ENCODE data around the gene UGT1A3.
"Not testable (repeated sequence)": the region's sequence is repeated elsewhere in the genome, so short reads cannot be mapped to it uniquely, and the experiment has no call there.

The UGT1A3 gene

DNA sequence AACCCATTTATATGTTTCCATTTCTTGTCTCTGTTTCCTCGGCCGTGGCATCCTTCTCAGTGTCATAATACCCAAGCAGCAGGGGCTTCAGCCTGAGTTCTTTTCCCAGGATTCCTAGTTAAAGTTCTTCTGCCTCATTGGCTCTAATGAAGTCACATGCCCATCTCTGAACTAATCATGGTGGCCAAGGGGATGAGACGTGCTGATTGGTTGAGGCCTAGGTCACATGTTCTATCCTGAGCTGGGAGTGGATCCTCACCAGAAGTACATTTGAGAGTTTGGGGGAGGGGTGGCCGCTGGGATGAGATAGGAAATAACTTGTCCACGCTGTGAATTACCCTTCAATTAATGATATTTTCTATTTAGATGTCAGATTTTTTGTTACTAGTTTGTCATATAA, 19.9 kb upstream of the UGT1A3 start:
- no peak for DNase-seq

DNA sequence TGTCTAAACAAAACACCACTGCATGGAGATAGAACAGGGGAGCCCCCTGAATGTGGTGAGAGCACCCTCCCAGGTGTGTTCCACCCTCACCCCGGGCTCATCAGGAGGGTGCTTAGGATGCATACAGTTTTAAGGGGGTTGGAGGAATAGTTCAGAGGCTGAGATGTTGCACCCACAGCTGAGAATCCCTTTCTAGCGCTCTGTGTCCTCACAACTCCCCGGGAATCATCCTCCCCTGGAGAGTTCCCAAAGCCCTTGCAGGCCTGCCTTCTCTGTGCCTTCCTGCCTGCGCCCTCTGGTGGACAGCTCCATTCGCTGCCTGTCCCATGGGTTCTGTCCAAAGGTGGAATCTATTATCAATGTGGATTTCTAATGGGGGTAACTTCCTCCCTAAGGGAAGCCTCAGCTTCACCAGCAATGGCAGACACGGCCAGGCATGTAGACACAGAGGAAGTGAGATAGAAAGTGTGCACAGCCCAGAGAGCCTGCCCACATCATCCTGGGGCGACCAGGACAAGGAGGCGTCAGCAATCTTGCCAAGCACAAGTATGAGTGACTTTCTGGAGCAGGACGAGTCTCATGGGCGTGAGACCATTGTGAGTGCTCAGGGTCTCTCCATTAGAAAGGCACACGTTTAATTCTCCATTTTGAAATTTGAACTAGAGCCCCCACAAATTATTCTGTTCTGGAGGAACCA, 17.4 kb upstream of the UGT1A3 start:
- peak; percentile 56 for DNase-seq

DNA sequence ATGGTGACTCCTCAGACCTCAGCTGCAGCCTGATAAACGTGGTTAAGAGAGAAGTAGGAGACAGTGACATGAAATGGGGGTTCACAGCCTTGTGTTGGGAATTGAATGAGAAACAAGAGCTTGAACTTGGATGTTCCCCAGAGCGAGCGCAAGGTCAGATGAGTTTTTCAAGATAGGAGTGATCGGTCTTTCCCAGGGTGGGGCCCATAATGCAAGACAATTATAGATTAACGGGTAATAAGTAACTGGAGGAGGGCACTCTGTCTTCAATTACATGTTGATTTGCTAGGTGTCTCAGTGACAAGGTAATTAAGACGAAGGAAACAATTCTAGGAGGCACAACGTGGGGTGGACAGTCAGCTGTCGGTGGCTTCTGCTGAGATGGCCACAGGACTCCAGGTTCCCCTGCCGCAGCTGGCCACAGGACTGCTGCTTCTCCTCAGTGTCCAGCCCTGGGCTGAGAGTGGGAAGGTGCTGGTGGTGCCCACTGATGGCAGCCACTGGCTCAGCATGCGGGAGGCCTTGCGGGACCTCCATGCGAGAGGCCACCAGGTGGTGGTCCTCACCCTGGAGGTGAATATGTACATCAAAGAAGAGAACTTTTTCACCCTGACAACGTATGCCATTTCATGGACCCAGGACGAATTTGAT, 16.1 kb upstream of the UGT1A3 start, which contains the start of gene UGT1A5:
UGT1A5 (plus strand) TSS at position 297 of the 651 bp plus-strand sequence; CDS start at position 382, 85 bp downstream.
- no peak for DNase-seq

DNA sequence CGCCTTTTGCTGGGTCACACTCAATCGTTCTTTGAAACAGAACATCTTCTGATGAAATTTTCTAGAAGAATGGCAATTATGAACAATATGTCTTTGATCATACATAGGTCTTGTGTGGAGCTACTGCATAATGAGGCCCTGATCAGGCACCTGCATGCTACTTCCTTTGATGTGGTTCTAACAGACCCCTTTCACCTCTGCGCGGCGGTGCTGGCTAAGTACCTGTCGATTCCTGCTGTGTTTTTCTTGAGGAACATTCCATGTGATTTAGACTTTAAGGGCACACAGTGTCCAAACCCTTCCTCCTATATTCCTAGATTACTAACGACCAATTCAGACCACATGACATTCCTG, 15.6 kb upstream of the UGT1A3 start:
- no peak for DNase-seq

DNA sequence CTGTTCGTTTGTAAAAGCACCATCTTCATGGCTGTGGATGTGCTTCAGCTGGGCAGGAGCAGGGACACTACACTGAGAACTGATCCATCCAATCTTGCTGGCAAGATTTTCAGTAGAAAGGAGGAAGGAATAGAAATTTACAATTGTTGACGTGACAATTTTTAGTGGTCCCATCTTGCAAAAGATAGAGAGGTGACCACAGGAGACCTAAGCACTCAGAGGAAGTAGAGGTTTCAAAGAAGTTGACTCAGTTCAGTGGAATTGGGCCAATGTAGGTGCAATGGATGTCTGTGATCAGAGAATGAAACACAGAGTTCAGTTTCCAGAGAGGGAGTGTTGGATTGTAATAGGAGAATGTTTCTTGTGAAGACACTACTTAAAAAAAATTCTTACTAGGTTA, 14.7 kb upstream of the UGT1A3 start:
- DNase-seq, result no peak

DNA sequence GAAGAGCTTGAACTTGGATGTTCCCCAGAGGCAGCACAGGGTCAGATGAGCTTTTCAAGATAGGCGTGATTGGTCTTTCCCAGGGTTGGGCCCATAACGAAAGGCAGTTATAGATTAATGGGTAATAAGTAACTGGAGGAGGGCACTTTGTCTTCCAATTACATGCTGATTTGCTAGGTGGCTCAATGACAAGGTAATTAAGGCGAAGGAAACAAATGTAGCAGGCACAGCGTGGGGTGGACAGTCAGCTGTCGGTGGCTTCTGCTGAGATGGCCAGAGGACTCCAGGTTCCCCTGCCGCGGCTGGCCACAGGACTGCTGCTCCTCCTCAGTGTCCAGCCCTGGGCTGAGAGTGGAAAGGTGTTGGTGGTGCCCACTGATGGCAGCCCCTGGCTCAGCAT, 10.3 kb upstream of the UGT1A3 start, which contains the start of gene UGT1A4:
UGT1A4 (plus strand) TSS at position 185 of the 400 bp plus-strand sequence; CDS start at position 270, 85 bp downstream.
- DNase-seq, result no peak

DNA sequence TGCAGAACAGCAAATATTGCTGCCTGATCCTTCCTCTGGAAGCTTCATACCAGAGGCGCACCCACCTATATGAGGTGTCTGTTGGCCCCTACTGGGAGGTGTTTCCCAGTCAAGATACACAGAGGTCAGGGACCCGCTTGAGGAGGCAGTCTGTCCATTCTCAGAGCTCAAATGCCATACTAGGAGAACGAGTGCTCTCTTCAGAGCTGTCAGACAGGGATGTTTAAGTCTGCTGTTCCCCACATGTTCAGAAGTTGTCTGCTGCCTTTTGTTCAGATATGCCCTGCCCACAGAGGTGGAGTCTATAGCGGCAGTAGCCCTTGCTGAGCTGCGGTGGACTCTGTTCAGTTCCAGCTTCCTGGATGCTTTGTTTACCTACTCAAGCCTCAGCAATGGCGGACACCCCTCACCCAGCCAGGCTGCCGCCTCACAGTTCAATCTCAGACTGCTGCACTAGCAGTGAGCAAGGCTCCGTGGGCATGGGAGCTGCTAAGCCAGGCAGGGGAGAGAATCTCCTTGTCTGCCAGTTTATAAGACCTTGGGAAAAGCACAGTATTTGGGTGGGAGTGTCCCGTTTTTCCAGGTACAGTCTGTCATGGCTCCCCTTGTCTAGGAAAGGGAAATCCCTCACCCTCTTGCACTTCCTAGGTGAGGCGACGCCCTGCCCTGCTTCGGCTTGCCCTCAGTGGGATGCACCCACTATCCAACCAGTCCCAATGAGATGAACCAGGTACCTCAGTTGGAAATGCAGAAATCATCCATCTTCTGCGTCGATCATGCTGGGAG, 8.2 kb downstream of the UGT1A3 start:
- DNase-seq, result not testable (repeated sequence)

DNA sequence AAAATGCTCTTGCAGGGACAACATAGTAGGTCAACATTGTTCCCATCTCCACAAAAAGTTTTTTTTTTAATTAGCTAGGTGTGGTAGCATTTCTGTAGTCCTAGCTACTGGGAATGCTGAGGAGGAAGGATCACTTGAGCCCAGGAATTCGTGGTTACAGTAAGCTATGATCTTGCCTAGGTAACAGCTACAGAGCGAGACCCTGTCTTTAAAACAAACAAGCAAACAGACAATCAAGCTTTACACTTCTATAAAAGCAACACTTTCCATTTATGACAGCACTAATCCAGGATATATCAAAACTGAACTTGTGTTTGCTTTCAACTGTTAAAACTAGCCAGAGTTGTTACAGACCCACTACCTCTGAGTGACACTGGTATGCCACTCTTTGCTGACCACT, 12.0 kb downstream of the UGT1A3 start:
- no peak for DNase-seq

DNA sequence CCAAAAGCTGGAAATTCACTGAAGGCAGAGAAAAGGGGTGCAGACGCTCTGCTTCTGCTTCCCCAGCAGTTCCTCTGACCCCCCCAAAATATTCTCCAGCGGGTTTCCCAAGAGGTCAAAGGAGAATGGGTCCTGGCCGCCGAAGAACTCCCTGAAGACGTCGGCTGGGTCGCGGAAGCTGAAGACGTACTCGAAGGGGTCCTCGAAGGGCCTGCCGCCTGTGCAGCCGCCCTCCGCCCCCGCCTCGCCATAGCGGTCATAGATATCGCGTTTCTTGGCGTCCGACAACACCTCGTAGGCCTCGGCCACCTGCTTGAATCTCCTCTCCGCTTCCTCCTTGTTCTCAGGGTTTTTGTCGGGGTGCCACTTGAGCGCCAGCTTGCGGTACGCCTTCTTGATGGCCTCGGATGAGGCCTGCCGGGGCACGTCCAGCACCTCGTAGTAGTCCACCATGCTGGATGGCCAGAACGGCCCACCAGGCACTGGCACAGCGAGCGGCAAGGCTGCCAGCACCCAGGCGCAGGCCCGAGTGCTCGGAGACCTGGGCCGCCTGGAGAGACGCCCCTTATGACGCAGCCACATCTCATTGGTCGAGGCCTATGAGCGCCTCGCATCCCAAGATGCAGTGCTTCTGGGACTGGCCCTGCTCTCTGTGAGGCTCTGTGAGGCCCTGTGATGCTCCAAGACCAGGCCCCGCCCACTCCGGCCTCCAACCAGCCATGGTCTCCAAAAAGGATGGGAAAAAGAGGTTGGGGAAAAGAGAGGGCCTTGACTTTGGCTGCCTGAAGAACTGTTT, 14.8 kb downstream of the UGT1A3 start:
- no peak for DNase-seq

DNA sequence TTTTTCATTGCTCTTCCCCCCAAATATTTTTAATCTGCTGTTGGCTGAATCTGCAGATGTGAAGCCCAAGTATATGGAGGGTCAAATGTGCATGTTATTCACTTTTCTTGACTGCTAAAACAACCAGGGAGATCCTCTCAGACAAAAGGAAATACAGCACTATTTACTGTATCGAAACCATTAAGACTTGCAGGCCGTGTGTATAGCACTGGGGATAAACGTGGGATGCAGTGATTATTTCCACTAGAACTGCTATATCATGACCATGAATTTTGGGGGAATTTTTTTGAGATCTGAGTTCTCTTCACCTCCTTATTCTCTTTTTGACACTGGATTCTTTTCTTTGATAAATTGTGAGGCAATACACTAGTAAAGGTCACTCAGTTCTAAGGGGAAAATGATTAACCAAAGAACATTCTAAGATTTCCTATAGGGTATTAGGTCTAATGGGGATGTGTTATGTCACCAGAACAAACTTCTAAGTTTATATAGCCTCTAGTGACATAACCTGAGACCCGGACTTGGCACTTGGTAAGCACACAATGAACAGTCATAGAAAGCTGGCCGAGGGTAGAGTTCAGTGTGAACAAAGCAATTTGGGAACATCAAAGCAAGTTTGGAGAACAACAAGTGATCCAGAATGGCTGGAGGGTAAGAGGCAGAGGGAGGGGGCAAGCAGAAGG, 16.4 kb downstream of the UGT1A3 start:
- DNase-seq, result no peak

DNA sequence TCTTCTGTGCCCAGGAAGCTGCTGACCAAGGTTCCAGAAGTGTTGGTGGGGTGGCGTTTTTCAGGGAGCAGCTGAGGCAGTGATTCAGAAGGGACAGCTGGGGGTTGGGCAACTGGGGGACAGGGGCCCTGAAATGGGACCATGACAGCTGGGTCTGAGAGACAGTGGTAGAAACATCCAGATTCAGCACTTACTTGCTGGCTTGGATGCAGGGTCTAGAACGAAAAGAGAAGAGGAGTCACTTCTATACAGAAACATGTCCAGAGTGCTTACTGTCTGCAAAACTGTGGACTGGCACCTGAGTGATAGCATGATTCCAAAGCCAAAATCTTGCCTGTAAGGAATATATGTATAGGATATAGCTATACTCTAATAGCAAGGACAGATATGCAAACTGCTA, 17.0 kb downstream of the UGT1A3 start:
- DNase-seq, result not testable (repeated sequence)

DNA sequence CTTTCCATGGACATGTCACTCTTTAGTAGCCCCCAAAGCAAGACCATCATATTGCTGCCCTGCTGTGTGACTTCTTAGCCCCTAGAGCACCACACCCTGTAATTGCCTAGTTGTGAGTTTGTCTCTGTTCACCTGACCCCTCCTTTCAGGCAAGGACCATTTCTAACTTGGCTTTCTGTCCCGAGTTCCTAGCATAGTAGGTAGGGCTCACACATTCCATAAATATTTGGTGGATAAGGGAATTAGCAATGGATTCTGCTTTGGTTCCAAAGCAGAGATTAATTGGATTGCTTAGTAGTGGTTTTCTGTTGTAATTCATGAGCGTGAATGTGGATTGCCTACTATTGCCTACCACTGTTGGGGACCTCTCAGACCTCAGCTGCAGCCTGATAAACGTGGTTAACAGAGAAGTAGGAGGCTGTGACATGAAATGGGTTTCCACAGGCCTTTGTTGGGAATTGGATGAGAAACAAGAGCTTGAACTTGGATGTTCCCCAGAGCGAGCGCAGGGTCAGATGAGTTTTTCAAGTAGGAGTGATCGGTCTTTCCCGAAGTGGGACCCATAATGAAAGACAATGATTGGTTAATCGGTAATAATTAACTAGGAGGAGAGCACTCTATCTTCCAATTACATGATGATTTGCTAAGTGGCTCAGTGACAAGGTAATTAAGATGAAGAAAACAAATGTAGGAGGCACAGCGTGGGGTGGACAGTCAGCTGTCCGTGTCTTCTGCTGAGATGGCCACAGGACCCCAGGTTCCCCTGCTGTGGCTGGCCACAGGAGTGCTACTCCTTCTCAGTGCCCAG, 17.8 kb downstream of the UGT1A3 start:
- DNase-seq, result no peak

DNA sequence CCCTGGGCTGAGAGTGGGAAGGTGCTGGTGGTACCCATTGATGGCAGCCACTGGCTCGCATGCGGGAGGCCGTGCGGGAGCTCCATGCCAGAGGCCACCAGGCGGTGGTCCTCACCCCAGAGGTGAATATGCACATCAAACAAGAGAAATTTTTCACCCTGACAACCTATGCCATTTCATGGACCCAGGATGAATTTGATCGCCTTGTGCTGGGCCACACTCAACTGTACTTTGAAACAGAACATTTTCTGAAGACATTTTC, 18.4 kb downstream of the UGT1A3 start:
- DNase-seq, result no peak

DNA sequence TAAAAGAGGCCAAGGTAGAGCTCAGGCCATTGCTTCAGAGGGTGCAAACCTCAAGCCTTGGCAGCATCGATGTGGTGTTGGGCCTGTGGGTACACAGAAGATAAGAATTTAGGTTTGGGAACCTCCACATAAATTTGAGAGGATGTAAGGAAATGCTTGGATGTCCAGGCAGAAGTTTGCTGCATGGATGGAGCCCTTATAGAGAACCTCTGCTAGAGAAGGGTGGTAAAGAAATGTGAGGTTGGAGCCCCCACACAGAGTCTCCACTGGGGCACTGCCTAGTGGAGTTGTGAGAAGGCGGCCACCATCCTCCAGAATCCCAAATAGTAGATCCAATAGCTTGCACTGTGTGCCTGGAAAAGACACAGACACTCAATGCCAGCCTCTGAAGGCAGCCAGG, 21.8 kb downstream of the UGT1A3 start:
- not testable (repeated sequence) for DNase-seq

DNA sequence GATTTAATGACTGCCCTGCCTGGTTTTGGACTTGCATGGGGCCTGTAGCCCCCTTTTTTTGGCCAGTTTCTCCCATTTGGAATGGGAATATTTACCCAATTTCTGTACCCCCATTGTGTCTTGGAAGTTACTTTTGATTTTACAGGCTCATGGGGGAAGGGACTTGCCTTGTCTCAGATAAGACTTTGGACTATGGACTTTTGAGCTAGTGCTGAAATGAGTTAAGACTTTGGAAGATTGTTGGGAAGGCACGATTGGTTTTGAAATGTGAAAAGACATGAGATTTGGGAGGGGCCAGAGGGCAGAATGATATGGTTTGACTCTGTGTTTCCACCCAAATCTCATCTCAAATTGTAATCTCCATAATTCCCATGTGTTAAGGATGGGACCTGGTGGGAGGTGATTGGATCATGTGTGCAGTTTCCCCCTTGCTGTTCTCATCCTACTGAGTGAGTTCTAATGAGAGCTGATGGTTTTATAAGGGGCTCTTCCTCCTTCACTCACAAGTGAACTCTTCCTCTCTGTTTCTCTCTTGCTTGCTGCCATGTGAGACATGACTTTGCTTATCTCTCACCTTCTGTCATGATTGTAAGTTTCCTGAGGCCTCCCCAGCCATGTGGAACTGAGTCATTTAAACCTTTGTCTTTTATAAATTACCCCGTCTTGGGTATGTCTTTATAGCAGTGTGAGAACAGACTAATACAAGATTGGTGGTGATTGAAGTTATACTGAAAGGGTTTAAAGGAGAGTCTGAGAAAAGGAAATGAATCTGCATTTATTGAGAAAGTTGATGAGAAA, 22.6 kb downstream of the UGT1A3 start:
- not testable (repeated sequence) for DNase-seq

DNA sequence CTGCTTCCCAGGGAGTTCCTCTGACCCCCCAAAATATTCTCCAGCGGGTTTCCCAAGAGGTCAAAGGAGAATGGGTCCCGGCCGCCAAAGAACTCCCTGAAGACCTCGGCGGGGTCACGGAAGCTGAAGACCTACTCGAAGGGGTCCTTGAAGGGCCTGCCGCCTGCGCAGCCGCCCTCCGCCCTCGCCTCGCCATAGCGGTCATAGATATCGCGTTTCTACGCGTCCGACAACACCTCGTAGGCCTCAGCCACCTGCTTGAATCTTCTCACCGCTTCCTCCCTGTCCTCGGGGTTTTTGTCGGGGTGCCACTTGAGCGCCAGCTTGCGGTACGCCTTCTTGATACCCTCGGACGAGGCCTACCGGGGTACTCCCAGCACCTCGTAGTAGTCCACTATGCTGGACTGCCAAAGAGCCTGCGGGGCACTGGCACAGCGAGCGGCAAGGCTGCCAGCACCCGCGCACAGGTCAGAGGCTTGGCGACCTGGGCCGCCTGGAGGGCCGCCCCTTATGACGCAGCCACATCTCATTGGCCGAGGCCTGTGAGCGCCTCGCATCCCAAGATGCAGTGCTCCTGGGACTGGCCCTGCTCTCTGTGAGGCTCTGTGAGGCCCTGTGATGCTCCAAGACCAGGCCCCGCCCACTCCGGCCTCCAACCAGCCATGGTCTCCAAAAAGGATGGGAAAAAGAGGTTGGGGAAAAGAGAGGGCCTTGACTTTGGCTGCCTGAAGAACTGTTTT, 26.2 kb downstream of the UGT1A3 start:
- no peak for DNase-seq

DNA sequence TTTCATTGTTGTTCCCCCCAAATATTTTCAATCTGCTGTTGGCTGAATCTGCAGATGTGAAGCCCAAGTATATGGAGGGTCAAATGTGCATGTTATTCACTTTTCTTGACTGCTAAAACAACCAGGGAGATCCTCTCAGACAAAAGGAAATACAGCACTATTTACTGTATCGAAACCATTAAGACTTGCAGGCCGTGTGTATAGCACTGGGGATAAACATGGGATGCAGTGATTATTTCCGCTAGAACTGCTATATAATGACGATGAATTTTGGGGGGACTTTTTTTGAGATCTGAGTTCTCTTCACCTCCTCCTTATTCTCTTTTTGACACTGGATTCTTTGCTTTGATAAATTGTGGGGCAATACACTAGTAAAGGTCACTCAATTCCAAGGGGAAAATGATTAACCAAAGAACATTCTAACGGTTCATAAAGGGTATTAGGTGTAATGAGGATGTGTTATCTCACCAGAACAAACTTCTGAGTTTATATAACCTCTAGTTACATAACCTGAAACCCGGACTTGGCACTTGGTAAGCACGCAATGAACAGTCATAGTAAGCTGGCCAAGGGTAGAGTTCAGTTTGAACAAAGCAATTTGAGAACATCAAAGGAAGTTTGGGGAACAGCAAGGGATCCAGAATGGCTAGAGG, 27.7 kb downstream of the UGT1A3 start:
- DNase-seq, result no peak

DNA sequence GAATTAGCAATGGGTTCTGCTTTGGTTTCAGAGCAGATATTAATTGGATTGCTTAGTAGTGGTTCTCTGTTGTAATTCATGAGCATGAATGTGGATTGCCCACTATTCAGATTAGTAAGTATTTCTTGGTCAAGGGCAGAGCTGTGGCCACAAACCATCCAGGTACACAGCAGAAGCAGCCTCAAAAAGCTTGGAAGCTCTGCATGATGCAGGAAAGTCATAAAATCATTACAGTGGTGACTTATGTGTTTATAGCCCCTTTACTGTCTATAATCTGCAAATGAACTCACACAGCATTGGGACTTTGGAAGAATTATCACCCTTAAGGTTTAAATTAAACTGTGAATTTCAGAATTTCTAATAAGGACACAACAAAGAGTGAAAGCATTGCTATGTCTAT, 29.3 kb downstream of the UGT1A3 start:
- no peak for DNase-seq

DNA sequence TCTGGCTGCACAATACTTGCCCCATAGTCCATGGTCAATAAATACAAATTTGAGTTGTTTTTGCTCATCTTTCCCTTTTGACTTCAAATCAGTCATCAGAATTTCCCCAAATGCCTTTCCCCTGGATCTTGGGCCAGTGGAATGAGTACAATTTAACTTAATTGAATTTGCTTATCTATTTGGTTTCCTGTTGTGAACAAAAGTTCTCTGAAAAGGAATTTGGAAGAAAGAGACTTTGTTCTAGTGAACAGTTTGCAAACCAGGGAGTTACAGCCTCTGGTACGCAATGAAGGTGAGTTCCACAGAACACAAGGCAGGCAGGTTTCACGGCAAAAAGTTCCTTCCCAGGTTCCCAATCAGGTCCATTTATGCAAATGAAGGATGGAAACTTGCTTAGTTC, 30.0 kb downstream of the UGT1A3 start:
- no peak for DNase-seq

DNA sequence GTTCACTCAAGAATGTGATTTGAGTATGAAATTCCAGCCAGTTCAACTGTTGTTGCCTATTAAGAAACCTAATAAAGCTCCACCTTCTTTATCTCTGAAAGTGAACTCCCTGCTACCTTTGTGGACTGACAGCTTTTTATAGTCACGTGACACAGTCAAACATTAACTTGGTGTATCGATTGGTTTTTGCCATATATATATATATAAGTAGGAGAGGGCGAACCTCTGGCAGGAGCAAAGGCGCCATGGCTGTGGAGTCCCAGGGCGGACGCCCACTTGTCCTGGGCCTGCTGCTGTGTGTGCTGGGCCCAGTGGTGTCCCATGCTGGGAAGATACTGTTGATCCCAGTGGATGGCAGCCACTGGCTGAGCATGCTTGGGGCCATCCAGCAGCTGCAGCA, 31.2 kb downstream of the UGT1A3 start, which contains the start of gene UGT1A1:
UGT1A1 (plus strand) TSS at position 228 of the 400 bp plus-strand sequence; CDS start at position 246, 18 bp downstream.
- no peak for DNase-seq
